ENCODE measurements around the gene ZNF536.

The ZNF536 gene

DNA sequence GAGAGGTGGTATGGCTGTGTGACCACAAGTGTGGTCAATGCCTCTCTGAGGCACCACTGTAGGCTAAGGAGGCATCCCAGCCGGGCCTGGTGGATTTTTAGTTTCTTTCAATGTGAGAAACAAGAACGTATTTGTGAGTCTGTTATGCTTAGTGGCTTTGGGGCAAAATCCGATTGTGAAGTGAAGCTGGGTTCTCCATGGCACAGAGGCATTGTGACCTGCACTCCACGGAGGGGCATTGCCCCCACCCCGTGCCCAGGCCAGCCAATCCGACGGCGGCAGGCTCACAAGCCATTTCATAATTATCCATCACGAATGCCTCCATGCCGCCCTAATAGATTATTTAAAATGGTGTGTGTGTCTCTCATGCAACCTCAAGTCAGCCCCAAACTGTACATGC, 151.6 kb downstream of the ZNF536 start:
- no peak for DNase-seq
- Mint-ChIP-seq H3K4me1 (ENCODE audit: low read depth) (no peaks in the 10 kb centered on the region), H3K9me3 (no peaks in the 10 kb centered on the region), H3K27me3 (no peaks in the 10 kb centered on the region), H3K36me3 (ENCODE audit: low read depth) (no peaks in the 10 kb centered on the region), H3K4me3 (no peak overlapping the region), H3K27ac (no peak overlapping the region)

DNA sequence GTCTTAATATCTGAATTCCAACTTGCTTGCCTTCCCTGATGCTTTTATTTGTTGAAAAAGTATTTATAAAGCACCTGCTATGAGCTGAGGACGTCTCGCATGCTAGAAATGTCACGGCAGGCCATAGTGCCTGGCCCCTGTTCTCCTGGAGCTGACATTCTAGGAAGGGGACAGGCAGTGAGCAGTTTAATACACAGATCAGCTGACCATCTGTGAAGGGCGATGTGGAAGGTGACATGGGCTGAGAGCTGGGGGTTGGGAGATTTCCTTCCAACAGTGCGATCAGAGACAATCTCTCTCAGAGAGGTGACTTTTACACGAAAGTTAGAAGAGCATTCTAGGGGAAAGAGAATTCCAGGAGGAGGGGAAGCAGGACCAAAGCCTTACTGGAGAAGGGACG, 153.2 kb downstream of the ZNF536 start:
- H3K36me3 Mint-ChIP-seq (ENCODE audit: low read depth), result no peaks in the 10 kb centered on the region
- DNase-seq, result no peak
- no peaks in the 10 kb centered on the region for H3K27me3 Mint-ChIP-seq
- H3K27ac Mint-ChIP-seq, result no peak overlapping the region
- H3K9me3 Mint-ChIP-seq, result no peaks in the 10 kb centered on the region
- no peak overlapping the region for H3K4me3 Mint-ChIP-seq
- H3K4me1 Mint-ChIP-seq (ENCODE audit: low read depth), result no peaks in the 10 kb centered on the region

- Mint-ChIP-seq H3K9me3 (no peaks in the 10 kb centered on the region), H3K4me1 (ENCODE audit: low read depth) (no peaks in the 10 kb centered on the region), H3K27ac (no peak overlapping the region), H3K4me3 (no peak overlapping the region), H3K36me3 (ENCODE audit: low read depth) (no peaks in the 10 kb centered on the region), H3K27me3 (no peaks in the 10 kb centered on the region)
- no peak for DNase-seq
Measured at GRCh38 chr19:30528919-30529318, 156.7 kb downstream of the ZNF536 start.

DNA sequence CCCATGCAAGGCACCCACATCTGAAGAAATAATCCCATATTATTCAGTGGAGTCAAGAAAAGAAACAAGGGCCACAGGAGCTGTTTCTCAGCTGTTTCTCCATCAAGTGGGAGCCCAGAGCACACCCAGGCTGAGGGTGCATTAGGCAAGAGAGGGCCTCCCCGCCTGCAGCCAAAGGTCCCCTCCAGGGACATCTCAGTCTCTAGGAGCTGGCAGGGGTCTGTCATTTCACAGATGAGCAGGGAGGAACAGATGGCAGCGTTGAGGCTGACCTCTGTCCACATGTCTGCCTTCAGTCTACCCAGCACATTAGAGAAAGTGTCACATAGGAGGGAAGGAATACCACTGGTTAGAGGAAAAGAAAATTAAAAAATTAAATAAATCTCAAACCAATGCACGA, 157.7 kb downstream of the ZNF536 start:
- DNase-seq, result no peak
- Mint-ChIP-seq H3K27me3 (no peaks in the 10 kb centered on the region), H3K9me3 (no peaks in the 10 kb centered on the region), H3K4me1 (ENCODE audit: low read depth) (no peaks in the 10 kb centered on the region), H3K36me3 (ENCODE audit: low read depth) (no peaks in the 10 kb centered on the region), H3K4me3 (no peak overlapping the region), H3K27ac (no peak overlapping the region)

- Mint-ChIP-seq H3K4me1 (ENCODE audit: low read depth) (no peaks in the 10 kb centered on the region), H3K27me3 (no peaks in the 10 kb centered on the region), H3K36me3 (ENCODE audit: low read depth) (no peaks in the 10 kb centered on the region), H3K27ac (no peak overlapping the region), H3K4me3 (no peak overlapping the region), H3K9me3 (no peaks in the 10 kb centered on the region)
- no peak for DNase-seq
Measured at GRCh38 chr19:30530751-30531150, 158.6 kb downstream of the ZNF536 start.

GRCh38 chr19:30535011-30535410, 162.8 kb downstream of the ZNF536 start:
- Mint-ChIP-seq H3K4me1 (ENCODE audit: low read depth) (no peaks in the 10 kb centered on the region), H3K27me3 (no peaks in the 10 kb centered on the region)
- no peak for DNase-seq

GRCh38 chr19:30536975-30537374, 164.8 kb downstream of the ZNF536 start:
- no peak overlapping the region for H3K4me3 Mint-ChIP-seq
- no peak overlapping the region for H3K27ac Mint-ChIP-seq
- H3K4me1 Mint-ChIP-seq (ENCODE audit: low read depth), result no peaks in the 10 kb centered on the region
- DNase-seq, result no peak
- no peaks in the 10 kb centered on the region for H3K36me3 Mint-ChIP-seq (ENCODE audit: low read depth)
- H3K27me3 Mint-ChIP-seq, result peaks cover 7% of the 10 kb centered on the region
- no peaks in the 10 kb centered on the region for H3K9me3 Mint-ChIP-seq

More at GRCh38 chr19:30535011-30535410, 162.8 kb downstream of the ZNF536 start:
- Mint-ChIP-seq H3K9me3 (no peaks in the 10 kb centered on the region), H3K36me3 (ENCODE audit: low read depth) (no peaks in the 10 kb centered on the region), H3K27ac (no peak overlapping the region), H3K4me3 (no peak overlapping the region)

GRCh38 chr19:30539315-30539714, 167.1 kb downstream of the ZNF536 start:
- Mint-ChIP-seq H3K36me3 (ENCODE audit: low read depth) (no peaks in the 10 kb centered on the region), H3K4me1 (ENCODE audit: low read depth) (no peaks in the 10 kb centered on the region), H3K4me3 (no peak overlapping the region), H3K9me3 (no peaks in the 10 kb centered on the region), H3K27ac (no peak overlapping the region), H3K27me3 (peaks cover 7% of the 10 kb centered on the region)
- no peak for DNase-seq

DNA sequence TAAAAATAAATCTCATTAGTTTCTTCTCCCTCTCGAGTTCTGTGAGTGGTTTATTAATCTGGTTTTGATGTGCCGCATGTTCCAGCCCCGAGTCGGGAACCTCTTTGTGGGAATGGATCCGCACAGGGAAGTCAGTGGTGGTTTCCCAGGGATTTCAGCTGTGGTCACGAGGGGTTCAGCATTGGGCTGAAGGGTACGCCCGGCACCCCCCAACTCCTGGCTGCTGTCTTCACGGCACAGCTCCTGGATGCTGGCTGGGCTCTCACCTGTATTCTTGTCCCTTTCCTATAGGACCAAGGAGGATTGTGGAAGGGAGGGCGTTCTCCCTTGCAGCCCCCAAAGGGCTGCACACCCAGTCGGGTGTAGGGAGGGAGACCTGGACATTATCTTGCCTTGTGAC, 167.8 kb downstream of the ZNF536 start:
- Mint-ChIP-seq H3K4me3 (no peak overlapping the region), H3K36me3 (ENCODE audit: low read depth) (no peaks in the 10 kb centered on the region), H3K4me1 (ENCODE audit: low read depth) (no peaks in the 10 kb centered on the region), H3K27me3 (peaks cover 7% of the 10 kb centered on the region), H3K9me3 (no peaks in the 10 kb centered on the region), H3K27ac (no peak overlapping the region)
- DNase-seq, result no peak

DNA sequence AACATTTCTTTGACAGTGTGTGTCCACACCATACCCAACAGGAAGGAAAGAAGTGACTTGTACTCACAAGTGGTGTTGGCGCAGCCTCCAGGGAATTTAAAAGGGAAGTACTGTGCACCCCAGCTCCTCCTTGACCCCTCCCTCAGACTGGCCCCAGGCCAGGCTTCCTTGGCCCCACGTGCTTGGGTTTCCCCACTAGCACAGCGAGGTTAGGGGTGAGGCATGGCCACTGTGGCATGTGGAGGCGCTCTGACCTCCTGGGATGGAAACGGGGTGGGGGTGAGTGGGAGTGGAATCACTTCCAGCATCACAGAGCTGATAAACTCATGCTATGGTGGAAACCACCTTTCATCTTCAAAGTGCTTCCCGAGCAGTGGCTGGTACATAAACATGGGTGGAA, 168.6 kb downstream of the ZNF536 start:
- DNase-seq, result no peak
- H3K36me3 Mint-ChIP-seq (ENCODE audit: low read depth), result no peaks in the 10 kb centered on the region
- no peaks in the 10 kb centered on the region for H3K9me3 Mint-ChIP-seq

GRCh38 chr19:30541575-30541974, 169.4 kb downstream of the ZNF536 start:
- Mint-ChIP-seq H3K4me3 (no peak overlapping the region), H3K9me3 (no peaks in the 10 kb centered on the region), H3K4me1 (ENCODE audit: low read depth) (no peaks in the 10 kb centered on the region), H3K36me3 (ENCODE audit: low read depth) (no peaks in the 10 kb centered on the region), H3K27ac (no peak overlapping the region), H3K27me3 (peaks cover 7% of the 10 kb centered on the region)
- DNase-seq, result no peak

More for the DNA sequence above, 168.6 kb downstream of the ZNF536 start:
- Mint-ChIP-seq H3K4me1 (ENCODE audit: low read depth) (no peaks in the 10 kb centered on the region), H3K27me3 (peaks cover 7% of the 10 kb centered on the region), H3K4me3 (no peak overlapping the region), H3K27ac (no peak overlapping the region)

DNA sequence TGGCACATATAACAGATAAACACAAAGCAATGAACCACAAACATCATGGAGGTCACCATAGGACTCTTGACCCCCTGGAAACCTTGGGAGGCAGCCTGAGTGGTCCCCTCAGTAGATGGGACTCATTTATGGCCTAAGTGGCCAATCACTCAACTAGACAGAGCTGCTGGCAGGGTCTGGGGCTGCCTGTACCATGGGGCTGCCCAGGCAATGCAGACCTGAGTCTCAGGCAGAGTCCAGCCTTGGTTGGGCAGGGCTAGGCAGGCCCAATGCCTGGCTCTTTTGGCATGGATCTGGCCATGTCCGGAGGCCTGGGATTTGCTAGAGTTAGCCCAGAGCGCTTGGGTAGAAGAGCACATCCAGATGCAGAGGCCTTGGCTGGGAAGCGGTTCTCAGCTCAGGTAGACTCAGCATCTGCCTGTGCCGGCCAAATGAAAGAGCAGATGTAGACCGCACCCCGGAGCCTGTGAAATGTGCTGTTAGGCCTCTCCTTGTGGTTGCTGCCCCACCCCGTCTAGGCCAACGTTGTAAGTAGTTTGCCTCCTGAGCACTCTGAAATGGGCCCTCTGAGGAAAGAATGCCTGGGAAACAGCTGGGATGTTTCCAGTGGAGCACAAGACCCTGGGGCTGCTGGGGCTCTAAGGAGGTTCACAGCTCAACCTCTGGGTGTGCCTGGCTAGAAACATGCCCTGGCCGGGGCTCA, 171.2 kb downstream of the ZNF536 start:
- H3K9me3 Mint-ChIP-seq, result no peaks in the 10 kb centered on the region
- no peak for DNase-seq

DNA sequence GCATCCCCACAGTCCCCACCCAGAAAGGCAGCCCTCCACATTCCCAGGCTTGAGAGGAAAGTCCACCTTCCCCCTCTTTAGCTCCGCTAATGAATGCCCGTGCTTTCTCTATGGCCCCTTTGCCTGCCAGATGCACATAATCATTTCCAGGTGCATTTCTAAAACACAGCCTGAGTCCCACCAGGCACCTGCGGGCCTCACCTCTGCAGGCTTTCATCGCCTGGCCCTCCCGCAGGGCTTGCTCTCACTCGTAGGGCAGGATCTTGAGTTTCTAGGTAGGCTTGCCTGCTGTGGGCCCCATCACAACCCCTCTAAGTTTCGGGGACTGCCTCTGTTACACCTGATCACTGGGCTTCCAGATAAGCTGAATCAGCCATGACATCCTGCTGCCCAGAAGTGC, 173.6 kb downstream of the ZNF536 start:
- H3K4me3 Mint-ChIP-seq, result no peak overlapping the region
- no peak for DNase-seq
- peaks cover 3% of the 10 kb centered on the region for H3K27me3 Mint-ChIP-seq
- no peaks in the 10 kb centered on the region for H3K4me1 Mint-ChIP-seq (ENCODE audit: low read depth)
- no peaks in the 10 kb centered on the region for H3K36me3 Mint-ChIP-seq (ENCODE audit: low read depth)
- H3K27ac Mint-ChIP-seq, result no peak overlapping the region
- no peaks in the 10 kb centered on the region for H3K9me3 Mint-ChIP-seq

More for the DNA sequence above, 171.2 kb downstream of the ZNF536 start:
- H3K27me3 Mint-ChIP-seq, result peaks cover 7% of the 10 kb centered on the region
- no peaks in the 10 kb centered on the region for H3K4me1 Mint-ChIP-seq (ENCODE audit: low read depth)
- no peak overlapping the region for H3K4me3 Mint-ChIP-seq
- no peaks in the 10 kb centered on the region for H3K36me3 Mint-ChIP-seq (ENCODE audit: low read depth)
- no peak overlapping the region for H3K27ac Mint-ChIP-seq

GRCh38 chr19:30546332-30546731, 174.1 kb downstream of the ZNF536 start:
- Mint-ChIP-seq H3K4me3 (no peak overlapping the region), H3K4me1 (ENCODE audit: low read depth) (no peaks in the 10 kb centered on the region), H3K36me3 (ENCODE audit: low read depth) (no peaks in the 10 kb centered on the region), H3K27me3 (peaks cover 2% of the 10 kb centered on the region), H3K27ac (no peak overlapping the region), H3K9me3 (no peaks in the 10 kb centered on the region)
- no peak for DNase-seq

GRCh38 chr19:30547246-30547645, 175.1 kb downstream of the ZNF536 start:
- Mint-ChIP-seq H3K9me3 (no peaks in the 10 kb centered on the region), H3K4me1 (ENCODE audit: low read depth) (no peaks in the 10 kb centered on the region), H3K27me3 (no peaks in the 10 kb centered on the region), H3K4me3 (no peak overlapping the region), H3K27ac (no peak overlapping the region), H3K36me3 (ENCODE audit: low read depth) (no peaks in the 10 kb centered on the region)
- no peak for DNase-seq

GRCh38 chr19:30549151-30549550, 177.0 kb downstream of the ZNF536 start:
- H3K9me3 Mint-ChIP-seq, result no peaks in the 10 kb centered on the region
- no peaks in the 10 kb centered on the region for H3K36me3 Mint-ChIP-seq (ENCODE audit: low read depth)
- no peak overlapping the region for H3K4me3 Mint-ChIP-seq
- H3K4me1 Mint-ChIP-seq (ENCODE audit: low read depth), result no peaks in the 10 kb centered on the region
- DNase-seq, result no peak
- no peak overlapping the region for H3K27ac Mint-ChIP-seq
- H3K27me3 Mint-ChIP-seq, result no peaks in the 10 kb centered on the region

All from activated T-cell treated with anti-CD3 and anti-CD28 coated beads, Interleukin-2, amount 50 U/mL, for 24 hours (primary cell).